Large intestine (tissue), 3 donors: ENCODE data around the gene FLVCR2. TPM values are rescaled to one million over a fixed set of nuclear protein-coding genes. Genes with fewer than 3 reads are reported as not detected.
"Not testable (repeated sequence)": the region's sequence is repeated elsewhere in the genome, so short reads cannot be mapped to it uniquely, and the experiment has no call there.

ENCODE experiments used
- DNase-seq, 2 donors: peaks; one replicate each; pipeline versions ENCODE4 v3.0.0 to v3.0.0-alpha.2; 2013
- H3K27ac ChIP-seq: one replicate; pipeline ENCODE4 v1.5.1; 2013; ENCODE audit warnings: low read length
- H3K27me3 ChIP-seq: 2 replicates; pipeline ENCODE4 v1.6.1; 2013; ENCODE audit warnings: low read length; ENCODE audit not compliant: control insufficient read depth, insufficient read depth
- H3K36me3 ChIP-seq: 2 replicates; pipeline ENCODE4 v1.6.1; 2013; ENCODE audit warnings: low read length; ENCODE audit not compliant: control insufficient read depth, insufficient read depth
- H3K4me1 ChIP-seq: one replicate; pipeline ENCODE4 v1.6.1; 2013; ENCODE audit warnings: low read length; ENCODE audit not compliant: control insufficient read depth, insufficient read depth
- H3K4me3 ChIP-seq: one replicate; pipeline ENCODE4 v1.5.1; 2013; ENCODE audit warnings: low read length
- H3K9me3 ChIP-seq: one replicate; pipeline ENCODE4 v1.6.1; 2013; ENCODE audit warnings: mild to moderate bottlenecking, low read depth, low read length, moderate library complexity; ENCODE audit not compliant: control insufficient read depth
- WGBS: methylation state at CpG from one replicate; pipeline ENCODE4 v1.1.5; 2013; ENCODE audit warnings: low lambda C conversion rate; ENCODE audit not compliant: insufficient coverage; 5-methylcytosine and 5-hydroxymethylcytosine counted together
- polyA plus RNA-seq: library from polyadenylated mRNA; unstranded; fragments of 120-200 nt; gene quantifications from one replicate; pipeline ENCODE4 v1.2.1, GENCODE V29; 2013

The FLVCR2 gene
- polyA plus RNA-seq, 1 donor: 11.3 TPM

GRCh38 chr14:75685910-75686309 is 107.5 kb downstream of the FLVCR2 start:
- Histone ChIP-seq H3K36me3 (peaks cover 25% of the 10 kb centered on the region), H3K27me3 (no peaks in the 10 kb centered on the region), H3K4me3 (no peak overlapping the region), H3K4me1 (no peaks in the 10 kb centered on the region), H3K27ac (no peak overlapping the region), H3K9me3 (no peaks in the 10 kb centered on the region)
- WGBS: 40% methylated on average over 1 of the region's 2 CpGs
- no peak for DNase-seq

GRCh38 chr14:75689012-75689411 is 110.6 kb downstream of the FLVCR2 start:
- no peak overlapping the region for H3K4me3 ChIP-seq
- no peaks in the 10 kb centered on the region for H3K4me1 ChIP-seq
- H3K9me3 ChIP-seq: no peaks in the 10 kb centered on the region
- no peak for DNase-seq
- no peak overlapping the region for H3K27ac ChIP-seq
- H3K36me3 ChIP-seq: peaks cover 35% of the 10 kb centered on the region
- WGBS: no CpG with 5 or more reads among the region's 2 CpGs
- H3K27me3 ChIP-seq: no peaks in the 10 kb centered on the region

- DNase-seq: no peak
- WGBS: 85% methylated on average over 2 of the region's 7 CpGs
- no peaks in the 10 kb centered on the region for H3K4me1 ChIP-seq
- H3K27ac ChIP-seq: no peak overlapping the region
- H3K9me3 ChIP-seq: no peaks in the 10 kb centered on the region
- H3K4me3 ChIP-seq: no peak overlapping the region
- peaks cover 36% of the 10 kb centered on the region for H3K36me3 ChIP-seq
- no peaks in the 10 kb centered on the region for H3K27me3 ChIP-seq
These were observed 111.6 kb downstream of the FLVCR2 start for GRCh38 chr14:75690010-75690409.

- not testable (repeated sequence) for DNase-seq, H3K4me1 ChIP-seq, H3K27me3 ChIP-seq, H3K4me3 ChIP-seq, H3K27ac ChIP-seq, H3K9me3 ChIP-seq
- H3K36me3 ChIP-seq: peaks cover 47% of the 10 kb centered on the region
- 100% methylated on average over 1 of the region's 6 CpGs for WGBS
These were observed 116.6 kb downstream of the FLVCR2 start for GRCh38 chr14:75695025-75695424.

GRCh38 chr14:75697386-75697785 is 119.0 kb downstream of the FLVCR2 start:
- no peaks in the 10 kb centered on the region for H3K9me3 ChIP-seq
- H3K4me1 ChIP-seq: no peaks in the 10 kb centered on the region
- no peak overlapping the region for H3K4me3 ChIP-seq
- peaks cover 44% of the 10 kb centered on the region for H3K36me3 ChIP-seq
- DNase-seq: no peak
- no peaks in the 10 kb centered on the region for H3K27me3 ChIP-seq
- no peak overlapping the region for H3K27ac ChIP-seq
- 100% methylated on average over 1 of the region's 1 CpG for WGBS

Other genes with a start within 250 kb of the FLVCR2 start
- gene JDP2, start 150.6 kb upstream of the FLVCR2 start, polyA plus RNA-seq: 30.0 TPM
- gene BATF, start 56.2 kb upstream of the FLVCR2 start, polyA plus RNA-seq: 0.67 TPM
- gene ERG28, start 82.3 kb downstream of the FLVCR2 start, polyA plus RNA-seq: 21.3 TPM
- 15.2 TPM for gene TTLL5, start 82.6 kb downstream of the FLVCR2 start, polyA plus RNA-seq